RKO (cell line): ENCODE measurements around the gene KRTAP20-2.

Source experiments
- DNase-seq: peaks from one replicate; pipeline ENCODE4 v3.0.0-alpha.2; 2016; ENCODE audit warnings: low spot score

KRTAP20-2 gene

GRCh38 chr21:30674312-30674711, 39.3 kb downstream of the KRTAP20-2 start:
- DNase-seq: no peak

- DNase-seq: no peak
Measured at GRCh38 chr21:30676737-30677136, 41.7 kb downstream of the KRTAP20-2 start.

- no peak for DNase-seq
Measured at GRCh38 chr21:30680586-30680985, 45.6 kb downstream of the KRTAP20-2 start.

- DNase-seq: no peak
Measured at GRCh38 chr21:30684506-30684905, 49.5 kb downstream of the KRTAP20-2 start.
